Measurements from ENCODE around the gene ITGA2B. TPM values are rescaled to one million over a fixed set of nuclear protein-coding genes. Genes with fewer than 3 reads are reported as not detected.

The ITGA2B gene
- total RNA-seq, 2 experiments from 2014 or later: 0.57 to 0.63 TPM

GRCh38 chr17:44379887-44380286 lies 9.6 kb downstream of the ITGA2B start:
- Histone ChIP-seq H3K36me3 (ENCODE audit: insufficient read depth, low read length) (no peaks in the 10 kb centered on the region), H3K4me3 (ENCODE audit: low read depth, low read length, poor library complexity, severe bottlenecking) (no peak overlapping the region), H3K79me2 (ENCODE audit: insufficient read depth, low read depth, low read length) (no peaks in the 10 kb centered on the region), H2AFZ (ENCODE audit: low read length) (no peak overlapping the region), H3K9me2 (ENCODE audit: insufficient read depth, low read length) (no peaks in the 10 kb centered on the region), H3K27ac (ENCODE audit: low read depth, low read length, poor library complexity, severe bottlenecking) (no peak overlapping the region), H3K9me3 (ENCODE audit: low read length) (no peaks in the 10 kb centered on the region), H3K4me1 (ENCODE audit: insufficient read depth, low read length, poor library complexity, severe bottlenecking) (peaks cover under 1% of the 10 kb centered on the region), H4K20me1 (ENCODE audit: insufficient read depth, low read length) (no peaks in the 10 kb centered on the region), H3K4me2 (ENCODE audit: low read length) (no peak overlapping the region)
- TF ChIP-seq, protein P1, sequence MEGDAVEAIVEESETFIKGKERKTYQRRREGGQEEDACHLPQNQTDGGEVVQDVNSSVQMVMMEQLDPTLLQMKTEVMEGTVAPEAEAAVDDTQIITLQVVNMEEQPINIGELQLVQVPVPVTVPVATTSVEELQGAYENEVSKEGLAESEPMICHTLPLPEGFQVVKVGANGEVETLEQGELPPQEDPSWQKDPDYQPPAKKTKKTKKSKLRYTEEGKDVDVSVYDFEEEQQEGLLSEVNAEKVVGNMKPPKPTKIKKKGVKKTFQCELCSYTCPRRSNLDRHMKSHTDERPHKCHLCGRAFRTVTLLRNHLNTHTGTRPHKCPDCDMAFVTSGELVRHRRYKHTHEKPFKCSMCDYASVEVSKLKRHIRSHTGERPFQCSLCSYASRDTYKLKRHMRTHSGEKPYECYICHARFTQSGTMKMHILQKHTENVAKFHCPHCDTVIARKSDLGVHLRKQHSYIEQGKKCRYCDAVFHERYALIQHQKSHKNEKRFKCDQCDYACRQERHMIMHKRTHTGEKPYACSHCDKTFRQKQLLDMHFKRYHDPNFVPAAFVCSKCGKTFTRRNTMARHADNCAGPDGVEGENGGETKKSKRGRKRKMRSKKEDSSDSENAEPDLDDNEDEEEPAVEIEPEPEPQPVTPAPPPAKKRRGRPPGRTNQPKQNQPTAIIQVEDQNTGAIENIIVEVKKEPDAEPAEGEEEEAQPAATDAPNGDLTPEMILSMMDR (conservative IDR thresholded peaks at IDR 0.05; ENCODE audit: low read length): no peak
- TF ChIP-seq EZH2phosphoT487 (IDR thresholded peaks at IDR 0.05; ENCODE audit: borderline replicate concordance, low read depth, low read length): no peak
- ChIA-PET CTCF (ENCODE audit: unreplicated experiment) (no interaction called here), POLR2A (interaction anchor here (0.6 kb wide), 1 partner anchor 78 kb away, joined by 3 read pairs; no protein-coding TSS in a partner anchor)
- intact Hi-C loops (cut with micrococcal nuclease; ENCODE audit: unreplicated experiment): no loop called here
- DNase-seq (ENCODE audit: low spot score): no peak
- no TSS peak for BruUV-seq (replicated peaks)

- Histone ChIP-seq H3K36me3 (ENCODE audit: insufficient read depth, low read length) (no peaks in the 10 kb centered on the region), H3K4me1 (ENCODE audit: insufficient read depth, low read length, poor library complexity, severe bottlenecking) (no peaks in the 10 kb centered on the region), H3K79me2 (ENCODE audit: insufficient read depth, low read depth, low read length) (no peaks in the 10 kb centered on the region), H3K27ac (ENCODE audit: low read depth, low read length, poor library complexity, severe bottlenecking) (no peak overlapping the region), H3K4me3 (ENCODE audit: low read depth, low read length, poor library complexity, severe bottlenecking) (no peak overlapping the region), H2AFZ (ENCODE audit: low read length) (no peak overlapping the region), H3K4me2 (ENCODE audit: low read length) (no peak overlapping the region), H3K9me3 (ENCODE audit: low read length) (no peaks in the 10 kb centered on the region), H3K9me2 (ENCODE audit: insufficient read depth, low read length) (no peaks in the 10 kb centered on the region), H4K20me1 (ENCODE audit: insufficient read depth, low read length) (no peaks in the 10 kb centered on the region)
- POLR2A ChIA-PET: no interaction called here
- TF ChIP-seq, protein P1 (conservative IDR thresholded peaks at IDR 0.05; ENCODE audit: low read length): no peak
- TF ChIP-seq EZH2phosphoT487 (IDR thresholded peaks at IDR 0.05; ENCODE audit: borderline replicate concordance, low read depth, low read length): no peak
- DNase-seq (ENCODE audit: low spot score): no peak
- no TSS peak for BruUV-seq (replicated peaks)
- intact Hi-C loops (cut with micrococcal nuclease; ENCODE audit: unreplicated experiment): no loop called here
- CTCF ChIA-PET (ENCODE audit: unreplicated experiment): no interaction called here
Observed at GRCh38 chr17:44378171-44378705, 11.2 kb downstream of the ITGA2B start.

DNA sequence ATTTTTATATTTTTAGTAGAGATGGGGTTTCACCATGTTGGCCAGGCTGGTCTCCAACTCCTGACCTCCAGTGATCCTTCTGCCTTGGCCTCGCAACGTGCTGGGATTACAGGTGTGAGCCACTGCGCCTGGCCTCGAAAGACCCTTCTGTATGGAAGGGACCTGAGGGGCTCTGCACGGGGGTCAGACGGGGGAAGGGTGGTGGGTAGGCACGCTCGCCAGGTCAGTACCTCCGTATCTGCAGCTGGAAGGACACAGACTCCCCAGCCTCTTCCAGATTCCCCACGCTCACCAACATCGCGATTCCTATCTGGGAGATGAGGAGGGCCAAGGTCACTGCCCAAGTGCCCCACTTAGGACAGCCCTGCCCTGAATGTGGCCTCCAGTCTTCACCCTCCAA lies 12.7 kb downstream of the ITGA2B start:
- BruUV-seq (replicated peaks): no TSS peak
- no peak for TF ChIP-seq EZH2phosphoT487 (IDR thresholded peaks at IDR 0.05; ENCODE audit: borderline replicate concordance, low read depth, low read length)
- TF ChIP-seq, protein P1 (conservative IDR thresholded peaks at IDR 0.05; ENCODE audit: low read length): no peak
- no peaks in the 10 kb centered on the region for H3K79me2 ChIP-seq (ENCODE audit: insufficient read depth, low read depth, low read length)
- CTCF ChIA-PET (ENCODE audit: unreplicated experiment): no interaction called here
- H3K4me1 ChIP-seq (ENCODE audit: insufficient read depth, low read length, poor library complexity, severe bottlenecking): no peaks in the 10 kb centered on the region
- H2AFZ ChIP-seq (ENCODE audit: low read length): no peak overlapping the region
- intact Hi-C loops (cut with micrococcal nuclease; ENCODE audit: unreplicated experiment): no loop called here
- no peak for DNase-seq (ENCODE audit: low spot score)
- H3K4me3 ChIP-seq (ENCODE audit: low read depth, low read length, poor library complexity, severe bottlenecking): no peak overlapping the region
- no peaks in the 10 kb centered on the region for H4K20me1 ChIP-seq (ENCODE audit: insufficient read depth, low read length)
- H3K9me3 ChIP-seq (ENCODE audit: low read length): no peaks in the 10 kb centered on the region
- H3K9me2 ChIP-seq (ENCODE audit: insufficient read depth, low read length): no peaks in the 10 kb centered on the region
- no peak overlapping the region for H3K4me2 ChIP-seq (ENCODE audit: low read length)
- no peak overlapping the region for H3K27ac ChIP-seq (ENCODE audit: low read depth, low read length, poor library complexity, severe bottlenecking)
- H3K36me3 ChIP-seq (ENCODE audit: insufficient read depth, low read length): no peaks in the 10 kb centered on the region
- POLR2A ChIA-PET: no interaction called here
